ENCODE results near the gene TMEM164.

TMEM164 gene

GRCh38 chrX:110045421-110045820 is 42.5 kb downstream of the TMEM164 start:
- no peak overlapping the region for H3K27ac Mint-ChIP-seq
- ATAC-seq, result no peak
- H3K4me3 Mint-ChIP-seq, result no peak overlapping the region
- no peak for DNase-seq
- no peaks in the 10 kb centered on the region for H3K27me3 Mint-ChIP-seq
- no peaks in the 10 kb centered on the region for H3K9me3 Mint-ChIP-seq
- no peaks in the 10 kb centered on the region for H3K4me1 Mint-ChIP-seq

GRCh38 chrX:110046001-110046400 is 43.1 kb downstream of the TMEM164 start:
- Mint-ChIP-seq H3K4me1 (no peaks in the 10 kb centered on the region), H3K27ac (no peak overlapping the region), H3K27me3 (no peaks in the 10 kb centered on the region), H3K4me3 (no peak overlapping the region), H3K9me3 (no peaks in the 10 kb centered on the region)
- no peak for ATAC-seq
- no peak for DNase-seq

GRCh38 chrX:110046971-110047370 is 44.1 kb downstream of the TMEM164 start:
- DNase-seq, result no peak
- no peak for ATAC-seq
- H3K4me3 Mint-ChIP-seq, result no peak overlapping the region
- no peaks in the 10 kb centered on the region for H3K4me1 Mint-ChIP-seq
- H3K27me3 Mint-ChIP-seq, result no peaks in the 10 kb centered on the region
- H3K27ac Mint-ChIP-seq, result no peak overlapping the region
- H3K9me3 Mint-ChIP-seq, result no peaks in the 10 kb centered on the region

GRCh38 chrX:110049096-110049495 is 46.2 kb downstream of the TMEM164 start:
- ATAC-seq, result no peak
- DNase-seq, result no peak
- H3K27ac Mint-ChIP-seq, result no peak overlapping the region
- H3K27me3 Mint-ChIP-seq, result no peaks in the 10 kb centered on the region
- H3K9me3 Mint-ChIP-seq, result no peaks in the 10 kb centered on the region
- H3K4me3 Mint-ChIP-seq, result no peak overlapping the region
- H3K4me1 Mint-ChIP-seq, result no peaks in the 10 kb centered on the region

GRCh38 chrX:110050386-110050785 is 47.5 kb downstream of the TMEM164 start:
- Mint-ChIP-seq H3K27ac (no peak overlapping the region), H3K4me3 (no peak overlapping the region), H3K27me3 (no peaks in the 10 kb centered on the region), H3K9me3 (no peaks in the 10 kb centered on the region), H3K4me1 (no peaks in the 10 kb centered on the region)
- DNase-seq (no peak), ATAC-seq (no peak)

DNA sequence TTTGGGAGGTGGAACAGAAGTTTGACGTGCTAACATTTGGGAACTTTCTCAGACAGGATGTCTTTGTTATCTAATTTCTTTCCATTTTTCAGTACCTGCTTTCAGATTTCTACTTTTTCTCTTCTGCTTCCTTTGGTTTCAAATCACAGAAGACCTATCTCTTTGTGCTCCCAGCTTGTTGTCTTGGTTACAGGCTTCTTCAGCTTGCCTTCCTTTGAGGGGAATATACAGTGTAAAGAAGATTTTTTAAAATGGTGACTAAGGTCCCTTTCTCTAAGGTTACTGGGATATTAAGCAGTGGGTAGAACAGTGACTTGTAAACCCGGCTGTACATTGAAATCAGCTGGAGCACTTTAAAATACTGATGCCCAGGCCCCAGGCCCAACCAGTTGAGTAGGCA is 48.0 kb downstream of the TMEM164 start:
- no peak overlapping the region for H3K27ac Mint-ChIP-seq
- H3K9me3 Mint-ChIP-seq, result no peaks in the 10 kb centered on the region
- H3K27me3 Mint-ChIP-seq, result no peaks in the 10 kb centered on the region
- no peak for DNase-seq
- no peak overlapping the region for H3K4me3 Mint-ChIP-seq
- no peaks in the 10 kb centered on the region for H3K4me1 Mint-ChIP-seq
- no peak for ATAC-seq

DNA sequence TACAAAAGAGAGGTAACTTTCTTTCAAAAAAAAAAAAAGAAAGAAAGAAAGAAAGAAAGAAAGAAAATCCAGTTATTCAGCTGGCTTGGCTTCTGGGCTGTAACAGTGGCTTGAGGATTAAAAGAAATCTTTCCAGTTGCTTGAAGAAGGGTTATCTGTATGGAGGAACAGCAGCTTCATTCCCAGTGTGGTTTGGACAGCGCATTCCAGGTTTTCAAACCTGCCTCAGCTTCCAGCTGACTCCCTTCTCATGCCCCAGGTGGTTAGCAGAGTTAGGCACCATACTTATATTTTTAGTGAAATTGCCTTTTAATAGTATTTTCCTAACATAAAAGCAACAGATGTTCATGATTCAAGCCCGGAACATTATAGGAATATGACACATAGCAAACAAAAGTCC is 48.6 kb downstream of the TMEM164 start:
- Mint-ChIP-seq H3K4me3 (no peak overlapping the region), H3K27me3 (no peaks in the 10 kb centered on the region), H3K27ac (no peak overlapping the region), H3K4me1 (peaks cover 5% of the 10 kb centered on the region), H3K9me3 (no peaks in the 10 kb centered on the region)
- DNase-seq (no peak), ATAC-seq (no peak)

GRCh38 chrX:110052303-110052702 is 49.4 kb downstream of the TMEM164 start:
- Mint-ChIP-seq H3K27ac (no peak overlapping the region), H3K27me3 (no peaks in the 10 kb centered on the region)

DNA sequence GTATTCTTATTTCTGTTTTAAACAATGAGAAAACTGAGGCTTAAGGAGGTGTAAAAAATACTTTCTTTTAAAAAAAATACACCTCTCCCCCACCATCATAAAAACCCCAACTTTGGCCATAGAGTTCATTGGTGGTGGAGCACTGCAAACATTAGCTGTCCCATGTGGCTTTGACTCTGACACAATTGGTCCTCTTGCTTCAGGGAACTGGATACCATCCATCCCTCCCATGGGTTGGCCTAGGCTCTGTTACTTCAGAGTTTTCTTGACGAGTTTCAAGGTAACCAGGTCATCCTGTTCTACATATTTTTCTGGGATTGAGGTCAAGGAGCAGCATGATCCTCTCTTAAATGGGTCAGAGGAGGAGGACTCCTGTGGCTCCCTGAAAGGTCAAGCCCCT is 50.5 kb downstream of the TMEM164 start:
- ATAC-seq (no peak), DNase-seq (no peak)
- no peaks in the 10 kb centered on the region for H3K27me3 Mint-ChIP-seq
- peaks cover 5% of the 10 kb centered on the region for H3K4me1 Mint-ChIP-seq
- H3K9me3 Mint-ChIP-seq, result no peaks in the 10 kb centered on the region
- no peak overlapping the region for H3K27ac Mint-ChIP-seq
- no peak overlapping the region for H3K4me3 Mint-ChIP-seq

More at GRCh38 chrX:110052303-110052702, 49.4 kb downstream of the TMEM164 start:
- ATAC-seq (no peak), DNase-seq (no peak)
- Mint-ChIP-seq H3K4me3 (no peak overlapping the region), H3K9me3 (no peaks in the 10 kb centered on the region), H3K4me1 (peaks cover 5% of the 10 kb centered on the region)

GRCh38 chrX:110055616-110056015 is 52.7 kb downstream of the TMEM164 start:
- Mint-ChIP-seq H3K4me3 (no peak overlapping the region), H3K27me3 (no peaks in the 10 kb centered on the region), H3K27ac (no peak overlapping the region), H3K9me3 (no peaks in the 10 kb centered on the region), H3K4me1 (peaks cover 5% of the 10 kb centered on the region)
- no peak for ATAC-seq
- DNase-seq, result no peak

DNA sequence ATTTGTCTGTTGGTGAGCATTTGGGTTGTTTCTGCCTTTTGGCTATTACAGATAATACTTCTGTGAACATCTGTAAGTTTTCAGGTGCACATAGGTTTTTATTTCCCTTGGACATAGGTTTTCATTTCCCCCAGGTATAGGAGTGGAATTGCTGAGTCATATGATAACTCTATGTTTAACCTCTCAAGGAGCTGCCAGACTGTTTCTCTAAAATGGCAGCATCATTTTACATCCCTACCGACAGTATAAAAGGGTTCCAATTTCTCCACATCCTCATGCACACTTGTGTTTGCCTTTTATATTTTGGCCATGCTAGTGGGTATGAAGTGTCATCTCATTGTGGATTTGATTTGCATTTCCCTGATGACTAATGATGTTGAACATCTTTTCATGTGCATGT is 53.5 kb downstream of the TMEM164 start:
- H3K4me3 Mint-ChIP-seq, result no peak overlapping the region
- H3K4me1 Mint-ChIP-seq, result peaks cover 5% of the 10 kb centered on the region
- no peak for ATAC-seq
- H3K9me3 Mint-ChIP-seq, result no peaks in the 10 kb centered on the region
- no peak overlapping the region for H3K27ac Mint-ChIP-seq
- no peaks in the 10 kb centered on the region for H3K27me3 Mint-ChIP-seq
- no peak for DNase-seq

GRCh38 chrX:110059410-110059809 is 56.5 kb downstream of the TMEM164 start:
- ATAC-seq (no peak), DNase-seq (no peak)
- Mint-ChIP-seq H3K4me3 (no peak overlapping the region), H3K27ac (no peak overlapping the region), H3K9me3 (no peaks in the 10 kb centered on the region), H3K27me3 (no peaks in the 10 kb centered on the region), H3K4me1 (peaks cover 5% of the 10 kb centered on the region)

- ATAC-seq (no peak), DNase-seq (no peak)
- H3K4me3 Mint-ChIP-seq, result no peak overlapping the region
These were observed 57.4 kb downstream of the TMEM164 start for GRCh38 chrX:110060317-110060716.

GRCh38 chrX:110060846-110061537 is 58.1 kb downstream of the TMEM164 start:
- no peak overlapping the region for H3K27ac Mint-ChIP-seq
- H3K4me1 Mint-ChIP-seq, result peaks cover 5% of the 10 kb centered on the region
- no peaks in the 10 kb centered on the region for H3K9me3 Mint-ChIP-seq
- no peak for ATAC-seq
- DNase-seq, result no peak
- H3K27me3 Mint-ChIP-seq, result no peaks in the 10 kb centered on the region
- H3K4me3 Mint-ChIP-seq, result no peak overlapping the region

More at GRCh38 chrX:110060317-110060716, 57.4 kb downstream of the TMEM164 start:
- Mint-ChIP-seq H3K27ac (no peak overlapping the region), H3K4me1 (peaks cover 5% of the 10 kb centered on the region), H3K27me3 (no peaks in the 10 kb centered on the region), H3K9me3 (no peaks in the 10 kb centered on the region)

DNA sequence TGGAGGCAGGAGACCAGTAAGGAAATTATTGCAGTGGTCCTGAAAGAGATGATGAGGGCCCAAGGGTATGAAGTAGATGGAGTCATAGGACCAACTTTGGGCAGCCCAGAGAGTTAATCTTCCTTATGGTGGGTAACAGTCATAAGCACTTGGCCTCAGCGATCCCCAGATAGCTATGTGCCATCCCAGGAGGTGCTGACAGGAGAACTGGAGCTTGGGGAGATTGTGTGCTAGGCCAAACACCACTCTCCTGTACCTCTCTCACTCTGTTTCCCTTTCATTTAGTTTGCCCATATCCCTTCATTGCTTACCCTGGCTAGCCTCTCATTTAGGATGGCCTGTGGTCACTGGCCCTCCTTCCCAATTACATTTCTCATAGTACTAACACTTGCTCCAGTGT is 60.0 kb downstream of the TMEM164 start:
- no peak for DNase-seq
- Mint-ChIP-seq H3K4me3 (no peak overlapping the region), H3K27me3 (no peaks in the 10 kb centered on the region), H3K4me1 (no peaks in the 10 kb centered on the region), H3K9me3 (no peaks in the 10 kb centered on the region), H3K27ac (peak overlapping the region in 1 of 2 donors; percentile 79)
- no peak for ATAC-seq

- no peak overlapping the region for H3K27ac Mint-ChIP-seq
These were observed 63.7 kb downstream of the TMEM164 start for GRCh38 chrX:110066488-110067225.

More at GRCh38 chrX:110066488-110067225, 63.7 kb downstream of the TMEM164 start:
- no peaks in the 10 kb centered on the region for H3K27me3 Mint-ChIP-seq
- H3K9me3 Mint-ChIP-seq, result no peaks in the 10 kb centered on the region
- ATAC-seq, result no peak
- H3K4me3 Mint-ChIP-seq, result no peak overlapping the region
- no peak for DNase-seq
- H3K4me1 Mint-ChIP-seq, result no peaks in the 10 kb centered on the region

Measured in stimulated activated naive CD8-positive, alpha-beta T cell treated with anti-CD3 and anti-CD28 coated beads, Interleukin-15, amount 100 ng/mL, for 72 hours (primary cell).